B cell (primary cell): ENCODE data around the gene BCKDHA. TPM values are rescaled to one million over a fixed set of nuclear protein-coding genes. Genes with fewer than 3 reads are reported as not detected.

Source experiments
- ATAC-seq: fragments of 200-7000 bp; cut with Tn5 transposase; one replicate; pipeline ENCODE4 v1.10.0; 2021; ENCODE audit warnings: low read depth, mild to moderate bottlenecking, moderate number of reproducible peaks, moderate library complexity
- CTCF ChIA-PET: fragments of 350-600 bp; sonication (Branson Sonifier 250); formaldehyde crosslinking; loops from one replicate; lab custom pipeline; 2021; ENCODE audit warnings: antibody characterized with exemption, inconsistent platforms; lab: Charles Lee
- POLR2A ChIA-PET: fragments of 350-600 bp; sonication (Branson Sonifier 250); formaldehyde crosslinking; loops from one replicate; lab custom pipeline; 2021; ENCODE audit warnings: antibody characterized with exemption; lab: Charles Lee
- DNase-seq: peaks from one replicate; pipeline ENCODE4 v3.0.0; 2013
- H2AFZ ChIP-seq: 2 replicates; pipeline ENCODE4 v1.6.1; 2012; ENCODE audit warnings: mild to moderate bottlenecking, low read depth, low read length; ENCODE audit not compliant: insufficient read depth, poor library complexity, severe bottlenecking
- H3K27ac ChIP-seq, 2 donors: 1 replicate in 1 of 2; 2 replicates in 1 of 2; pipeline ENCODE4 v1.5.1; 2012 to 2013; ENCODE audit warnings: low read length in 2 of 2, mild to moderate bottlenecking in 2 of 2, moderate library complexity in 1 of 2
- H3K27me3 ChIP-seq, 4 experiments: fragments of 200-600 bp in 1 of 4; sonication (generic) in 1 of 4; replicated peaks in 1 of 4; 1 replicate in 2 of 4; 2 replicates in 2 of 4; pipeline versions ENCODE4 v1.6.1 to v1.7.0; 2013 to 2016; ENCODE audit warnings: low read length in 3 of 4, mild to moderate bottlenecking in 2 of 4, mixed read lengths in 1 of 4, moderate library complexity in 1 of 4; ENCODE audit not compliant: insufficient read depth in 4 of 4, control insufficient read depth in 3 of 4; ENCODE audit errors: control extremely low read depth in 1 of 4
- H3K36me3 ChIP-seq, 2 experiments: replicated peaks in 1 of 2; 1 replicate in 1 of 2; 2 replicates in 1 of 2; pipeline versions ENCODE4 v1.6.1 to v1.7.1; 2013; ENCODE audit warnings: low read length in 1 of 2; ENCODE audit not compliant: insufficient read depth in 2 of 2, control insufficient read depth in 1 of 2; ENCODE audit errors: control extremely low read depth in 1 of 2, extremely low read depth in 1 of 2
- H3K4me1 ChIP-seq, 2 donors: fragments of 200-600 bp in 1 of 2; sonication (generic) in 1 of 2; 1 replicate in 1 of 2; 2 replicates in 1 of 2; pipeline versions ENCODE4 v1.5.1 to v1.6.1; 2013 to 2017; ENCODE audit warnings: low read length in 2 of 2; ENCODE audit not compliant: control insufficient read depth in 2 of 2, insufficient read depth in 2 of 2
- H3K4me2 ChIP-seq: replicated peaks from 2 replicates; pipeline ENCODE3; 2012; ENCODE audit warnings: mild to moderate bottlenecking, low read depth, low read length; ENCODE audit not compliant: poor library complexity, severe bottlenecking
- H3K4me3 ChIP-seq, 5 experiments: fragments of 200-600 bp in 1 of 5; sonication (generic) in 1 of 5; 1 replicate in 3 of 5; 2 replicates in 2 of 5; pipeline versions ENCODE4 v1.5.1 to v1.7.0; 2011 to 2016; ENCODE audit warnings: low read length in 4 of 5, mild to moderate bottlenecking in 4 of 5, low read depth in 2 of 5, control low read depth in 1 of 5, moderate library complexity in 1 of 5; ENCODE audit not compliant: insufficient read depth in 1 of 5; ENCODE audit errors: control extremely low read depth in 1 of 5, extremely low read depth in 1 of 5
- H3K79me2 ChIP-seq: fragments of 200-600 bp; sonication (generic); one replicate; pipeline ENCODE4 v1.6.0; 2016; ENCODE audit warnings: low read length; ENCODE audit not compliant: control insufficient read depth, insufficient read depth
- H3K9ac ChIP-seq: fragments of 200-600 bp; sonication (generic); 2 replicates; pipeline ENCODE4 v1.6.1; 2017; ENCODE audit warnings: mild to moderate bottlenecking, low read length, moderate library complexity
- H3K9me3 ChIP-seq, 3 donors: one replicate each; pipeline versions ENCODE4 v1.6.1 to v1.7.1; 2013; ENCODE audit warnings: low read length in 2 of 3; ENCODE audit not compliant: control insufficient read depth in 2 of 3, insufficient read depth in 1 of 3; ENCODE audit errors: control extremely low read depth in 1 of 3
- H4K20me1 ChIP-seq: 2 replicates; pipeline ENCODE4 v1.6.0; 2012; ENCODE audit warnings: mild to moderate bottlenecking, low read length; ENCODE audit not compliant: insufficient read depth, control insufficient read depth, poor library complexity, severe bottlenecking
- H3K27ac Mint-ChIP-seq: one replicate; pipeline ENCODE4 v1.8.0; 2021; ENCODE audit warnings: mixed read lengths
- H3K27me3 Mint-ChIP-seq: one replicate; pipeline ENCODE4 v1.8.0; 2021; ENCODE audit warnings: mixed read lengths
- H3K4me1 Mint-ChIP-seq: one replicate; pipeline ENCODE4 v1.8.0; 2021; ENCODE audit warnings: mixed read lengths
- H3K4me3 Mint-ChIP-seq: one replicate; pipeline ENCODE4 v1.8.0; 2021; ENCODE audit warnings: mixed read lengths
- H3K9me3 Mint-ChIP-seq: one replicate; pipeline ENCODE4 v1.8.0; 2022; ENCODE audit warnings: mixed read lengths; ENCODE audit not compliant: insufficient read depth
- CTCF ChIP-seq: fragments of 200-600 bp; IDR thresholded peaks from one replicate; pipeline ENCODE4 v1.8.0; 2022; ENCODE audit warnings: antibody characterized with exemption, mild to moderate bottlenecking
- EZH2 ChIP-seq: IDR thresholded peaks from 2 replicates; pipeline ENCODE4 v1.6.1; 2012; ENCODE audit warnings: borderline replicate concordance, low read depth, mild to moderate bottlenecking, moderate library complexity, low read length; ENCODE audit not compliant: insufficient read depth, poor library complexity, severe bottlenecking
- WGBS: methylation state at CpG from one replicate; pipeline ENCODE4 v1.1.5; 2013; ENCODE audit warnings: missing lambda C conversion rate; ENCODE audit not compliant: insufficient coverage; 5-methylcytosine and 5-hydroxymethylcytosine counted together
- intact Hi-C: fragments of 100-400 bp; cut with micrococcal nuclease; formaldehyde crosslinking; loops from one replicate; pipeline ENCODE4 v1.10.0; 2022
- polyA plus RNA-seq: library from polyadenylated mRNA; depleted of rRNA; stranded (reverse); fragments of >200 nt; gene quantifications from 2 replicates; pipeline ENCODE4 v1.2.3, GENCODE V29; 2012
- total RNA-seq, 2 donors: library from RNA; stranded (reverse); fragments of 120-200 nt in 1 of 2; gene quantifications; 1 replicate in 1 of 2; 2 replicates in 1 of 2; pipeline versions ENCODE4 v1.2.3 to v1.2.4, GENCODE V29; 2013 to 2022

BCKDHA gene
- total and polyA plus RNA-seq, 2 donors (not counting 1 experiment from before 2014, with no cell fraction given): 20.6 to 39.7 TPM

GRCh38 chr19:41412953-41413352, 15.3 kb downstream of the BCKDHA start:
- peaks cover 26% of the 10 kb centered on the region for H3K79me2 ChIP-seq
- no peak overlapping the region for H2AFZ ChIP-seq
- no peaks in the 10 kb centered on the region for H4K20me1 ChIP-seq
- no peak overlapping the region for H3K4me3 ChIP-seq
- peaks cover 0 to 43% of the 10 kb centered on the region in 2 experiments for H3K36me3 ChIP-seq
- no peak overlapping the region for H3K27ac ChIP-seq
- WGBS: 97% methylated on average over 4 of the region's 5 CpGs
- ChIA-PET POLR2A (no interaction called here), CTCF (interaction anchor here (0.7 kb wide), 1 partner anchor 28 kb away, joined by 3 read pairs; no protein-coding TSS in a partner anchor)
- peaks cover 10% of the 10 kb centered on the region for H3K4me1 Mint-ChIP-seq
- no peaks in the 10 kb centered on the region for H3K9me3 ChIP-seq
- no peaks in the 10 kb centered on the region for H3K9me3 Mint-ChIP-seq
- DNase-seq (no peak), ATAC-seq (no peak)
- H3K9ac ChIP-seq: no peak overlapping the region
- no peaks in the 10 kb centered on the region for H3K27me3 ChIP-seq
- peaks cover 6 to 9% of the 10 kb centered on the region in 2 donors for H3K4me1 ChIP-seq
- TF ChIP-seq CTCF: no peak
- no peak for TF ChIP-seq EZH2
- H3K4me3 Mint-ChIP-seq: no peak overlapping the region
- H3K27me3 Mint-ChIP-seq: no peaks in the 10 kb centered on the region
- H3K4me2 ChIP-seq: no peak overlapping the region
- intact Hi-C loops: no loop called here
- H3K27ac Mint-ChIP-seq: no peak overlapping the region

- no peak overlapping the region for H2AFZ ChIP-seq
- no peaks in the 10 kb centered on the region for H3K9me3 ChIP-seq
- POLR2A ChIA-PET: no interaction called here
- no peak overlapping the region for H3K27ac ChIP-seq
- no peak overlapping the region for H3K27ac Mint-ChIP-seq
- DNase-seq (no peak), ATAC-seq (no peak)
- H3K4me3 Mint-ChIP-seq: no peak overlapping the region
- WGBS: 96% methylated on average over 10 of the region's 10 CpGs
- H3K9ac ChIP-seq: no peak overlapping the region
- H3K27me3 ChIP-seq: no peaks in the 10 kb centered on the region
- H3K27me3 Mint-ChIP-seq: no peaks in the 10 kb centered on the region
- H3K4me1 Mint-ChIP-seq: peaks cover 10% of the 10 kb centered on the region
- H3K36me3 ChIP-seq: peaks cover 0 to 53% of the 10 kb centered on the region in 2 experiments
- no peak overlapping the region for H3K4me3 ChIP-seq
- H4K20me1 ChIP-seq: no peaks in the 10 kb centered on the region
- CTCF ChIA-PET: interaction anchor here (0.6 kb wide), 1 partner anchor 420 kb away, joined by 3 read pairs; no protein-coding TSS in a partner anchor
- H3K4me2 ChIP-seq: no peak overlapping the region
- H3K9me3 Mint-ChIP-seq: no peaks in the 10 kb centered on the region
- TF ChIP-seq EZH2 (no peak), CTCF (no peak)
- intact Hi-C loops: no loop called here
- H3K4me1 ChIP-seq: peaks cover 6 to 9% of the 10 kb centered on the region in 2 donors
- peaks cover 26% of the 10 kb centered on the region for H3K79me2 ChIP-seq
Observed at GRCh38 chr19:41413947-41414346, 16.3 kb downstream of the BCKDHA start.
